GM19467 (cell line): ENCODE results near the gene SH2D3A.
A peak's percentile ranks its signal among the peaks of the same experiment; 100 is the strongest.
"Not testable (repeated sequence)": the region's sequence is repeated elsewhere in the genome, so short reads cannot be mapped to it uniquely, and the experiment has no call there.

Experiments
- ATAC-seq: cut with Tn5 transposase; IDR thresholded peaks from one replicate; pipeline ENCODE4 v1.9.1; 2021; ENCODE audit warnings: mild to moderate bottlenecking, moderate library complexity; ENCODE audit not compliant: unreplicated experiment

SH2D3A gene

GRCh38 chr19:6762253-6762797, 4.9 kb downstream of the SH2D3A start:
- not testable (repeated sequence) for ATAC-seq

GRCh38 chr19:6761053-6761676, 6.1 kb downstream of the SH2D3A start:
- ATAC-seq = no peak

- no peak for ATAC-seq
Measured at GRCh38 chr19:6760606-6761005, 6.6 kb downstream of the SH2D3A start.

- no peak for ATAC-seq
Measured at GRCh38 chr19:6754653-6755463, 12.4 kb downstream of the SH2D3A start.

- no peak for ATAC-seq
Measured at GRCh38 chr19:6754136-6754535, 13.1 kb downstream of the SH2D3A start.

- peak; percentile 64 for ATAC-seq
Measured at GRCh38 chr19:6753178-6754031, 13.8 kb downstream of the SH2D3A start.

- no peak for ATAC-seq
Measured at GRCh38 chr19:6752256-6753177, 14.7 kb downstream of the SH2D3A start.

GRCh38 chr19:6751189-6751588, 16.0 kb downstream of the SH2D3A start:
- no peak for ATAC-seq

GRCh38 chr19:6750062-6750461, 17.2 kb downstream of the SH2D3A start:
- ATAC-seq = no peak

GRCh38 chr19:6748543-6748942, 18.7 kb downstream of the SH2D3A start:
- not testable (repeated sequence) for ATAC-seq

GRCh38 chr19:6745965-6746364, 21.3 kb downstream of the SH2D3A start:
- ATAC-seq = no peak

- no peak for ATAC-seq
Measured at GRCh38 chr19:6744381-6745301, 22.6 kb downstream of the SH2D3A start.

- ATAC-seq = no peak
Measured at GRCh38 chr19:6743714-6744380, 23.4 kb downstream of the SH2D3A start.

GRCh38 chr19:6743066-6743465, 24.2 kb downstream of the SH2D3A start:
- ATAC-seq = no peak

GRCh38 chr19:6740589-6741343, 26.5 kb downstream of the SH2D3A start:
- ATAC-seq = no peak

GRCh38 chr19:6739883-6740588, 27.2 kb downstream of the SH2D3A start:
- no peak for ATAC-seq

GRCh38 chr19:6739390-6739882, 27.8 kb downstream of the SH2D3A start, which contains the start of gene TRIP10:
Gene TRIP10, plus strand, starts transcription at chr19:6739680. Its CDS starts 82 bp downstream, at chr19:6739762.
- no peak for ATAC-seq
